ENCODE measurements around the gene NOTCH1. TPM values are rescaled to one million over a fixed set of nuclear protein-coding genes. Genes with fewer than 3 reads are reported as not detected.

NOTCH1 gene
- total and polyA plus RNA-seq, 2 of the 8 experiments (the other 6 are each of a cell fraction or from before 2014, with no cell fraction given): 6.9 to 55.6 TPM

DNA sequence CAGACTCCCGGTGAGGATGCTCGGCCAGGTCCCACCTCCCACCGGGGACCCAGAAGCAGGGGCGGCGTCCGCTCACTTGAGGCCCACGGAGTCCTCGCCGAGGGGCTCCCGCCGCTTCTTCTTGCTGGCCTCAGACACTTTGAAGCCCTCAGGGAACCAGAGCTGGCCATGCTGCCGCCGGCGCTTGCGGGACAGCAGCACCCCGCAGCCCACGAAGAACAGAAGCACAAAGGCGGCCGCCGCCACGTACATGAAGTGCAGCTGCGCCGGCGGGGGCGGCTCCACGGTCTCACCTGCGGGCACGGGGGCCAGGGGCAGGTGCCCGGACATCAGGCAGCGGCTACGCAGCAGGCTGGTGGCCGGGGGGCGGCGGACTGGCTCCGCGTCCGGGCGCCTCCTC is 43.7 kb downstream of the NOTCH1 start (continued):
- TF ChIP-seq, protein P1, sequence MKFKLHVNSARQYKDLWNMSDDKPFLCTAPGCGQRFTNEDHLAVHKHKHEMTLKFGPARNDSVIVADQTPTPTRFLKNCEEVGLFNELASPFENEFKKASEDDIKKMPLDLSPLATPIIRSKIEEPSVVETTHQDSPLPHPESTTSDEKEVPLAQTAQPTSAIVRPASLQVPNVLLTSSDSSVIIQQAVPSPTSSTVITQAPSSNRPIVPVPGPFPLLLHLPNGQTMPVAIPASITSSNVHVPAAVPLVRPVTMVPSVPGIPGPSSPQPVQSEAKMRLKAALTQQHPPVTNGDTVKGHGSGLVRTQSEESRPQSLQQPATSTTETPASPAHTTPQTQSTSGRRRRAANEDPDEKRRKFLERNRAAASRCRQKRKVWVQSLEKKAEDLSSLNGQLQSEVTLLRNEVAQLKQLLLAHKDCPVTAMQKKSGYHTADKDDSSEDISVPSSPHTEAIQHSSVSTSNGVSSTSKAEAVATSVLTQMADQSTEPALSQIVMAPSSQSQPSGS (IDR thresholded peaks at IDR 0.05; ENCODE audit: low read length): no peak
- no peak for TF ChIP-seq SIX5 (IDR thresholded peaks at IDR 0.05; ENCODE audit: low read depth, low read length)
